ENCODE measurements around the gene KRT84. TPM values are rescaled to one million over a fixed set of nuclear protein-coding genes. Genes with fewer than 3 reads are reported as not detected.

The KRT84 gene
- total RNA-seq, 4 donors from 2014 or later: not detected

DNA sequence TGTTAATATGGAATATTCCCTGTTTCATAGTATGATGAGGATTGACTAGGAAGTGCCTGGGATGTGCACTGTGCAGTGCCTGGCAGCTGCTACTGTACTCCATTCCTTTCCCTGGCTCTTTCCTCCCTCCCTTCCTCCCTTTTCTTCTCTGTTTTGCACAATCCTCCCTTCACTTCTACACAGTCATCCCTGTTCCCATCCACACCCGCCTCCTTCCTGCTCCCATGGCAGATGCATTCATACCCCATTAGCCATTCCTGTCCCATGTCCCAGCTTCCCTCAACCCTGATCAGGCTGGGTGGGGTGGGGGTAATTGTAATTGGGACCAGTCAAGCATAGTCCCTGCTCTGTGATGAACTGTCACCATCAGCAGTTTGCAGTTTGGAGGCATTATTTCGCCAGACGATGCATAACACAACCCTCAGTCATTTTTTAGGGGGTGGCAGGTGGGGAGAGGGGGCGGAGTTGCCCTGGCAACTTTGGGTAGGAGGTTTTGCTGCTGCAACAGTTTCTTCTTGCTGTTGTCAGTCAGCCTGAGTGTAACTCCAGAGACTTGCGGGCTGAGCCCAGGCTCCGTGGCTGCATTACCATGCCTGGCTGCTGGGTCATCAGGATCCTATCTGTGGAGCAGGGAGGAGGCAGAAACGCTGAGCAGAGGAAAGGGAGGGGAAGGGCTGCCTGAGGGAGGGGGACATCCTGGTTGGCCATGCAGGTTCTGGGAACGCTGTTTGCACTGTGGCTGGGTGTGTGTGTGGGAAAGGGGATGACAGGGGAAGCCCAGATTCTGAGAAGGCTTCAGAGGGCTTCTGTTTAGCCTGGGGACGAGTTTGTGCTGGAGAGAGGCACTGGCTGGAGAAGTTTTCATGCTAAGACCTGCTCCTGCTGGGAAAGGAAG lies 4.1 kb upstream of the KRT84 start:
- intact Hi-C loops (cut with DNase I; ENCODE audit: low total_unique reads) (no loop called here), in situ Hi-C loops (cut with MboI; ENCODE audit: low sequenced_read_pairs in 4 of 4) (loop anchor here in 1 of 4 donors (25.0 kb wide), 1 partner anchor 598 kb away; no protein-coding TSS in a partner anchor)
- no peak overlapping the region for H3K4me3 ChIP-seq

DNA sequence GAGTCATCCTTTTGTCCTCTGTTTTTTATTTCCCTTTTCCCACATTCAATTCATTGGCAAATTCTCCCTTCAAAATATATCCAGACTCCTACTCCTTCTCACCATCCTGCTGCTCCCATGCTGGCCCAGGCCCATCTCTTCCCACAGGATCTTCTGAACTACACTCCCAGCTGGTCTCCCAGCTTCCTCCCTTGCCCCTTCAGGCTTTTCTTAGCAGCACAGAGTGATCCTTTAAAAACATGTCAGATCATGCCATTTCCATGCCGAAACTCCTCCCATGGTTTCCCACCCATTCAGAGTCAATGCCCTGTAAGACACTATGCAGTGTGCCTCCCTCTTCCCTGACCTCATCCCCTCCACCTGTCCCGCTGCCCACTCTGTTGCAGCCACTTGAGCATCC lies 2.4 kb upstream of the KRT84 start:
- intact Hi-C loops (cut with DNase I; ENCODE audit: low total_unique reads): no loop called here
- no peak for ATAC-seq
- in situ Hi-C loops (cut with MboI; ENCODE audit: low sequenced_read_pairs in 4 of 4): loop anchor here in 1 of 4 donors (25.0 kb wide), 1 partner anchor 599 kb away; no protein-coding TSS in a partner anchor

More for the DNA sequence above, 4.1 kb upstream of the KRT84 start:
- DNase-seq: no peak
- no peak for TF ChIP-seq POLR2A (IDR thresholded peaks at IDR 0.05)
- H3K9me3 ChIP-seq: no peaks in the 10 kb centered on the region
- peaks cover 0 to 13% (median 0%) of the 10 kb centered on the region in 3 donors for H3K27me3 ChIP-seq
- H3K4me1 ChIP-seq: no peaks in the 10 kb centered on the region
- ATAC-seq: no peak
- no peaks in the 10 kb centered on the region for H3K36me3 ChIP-seq
- no peak overlapping the region for H3K27ac ChIP-seq

DNA sequence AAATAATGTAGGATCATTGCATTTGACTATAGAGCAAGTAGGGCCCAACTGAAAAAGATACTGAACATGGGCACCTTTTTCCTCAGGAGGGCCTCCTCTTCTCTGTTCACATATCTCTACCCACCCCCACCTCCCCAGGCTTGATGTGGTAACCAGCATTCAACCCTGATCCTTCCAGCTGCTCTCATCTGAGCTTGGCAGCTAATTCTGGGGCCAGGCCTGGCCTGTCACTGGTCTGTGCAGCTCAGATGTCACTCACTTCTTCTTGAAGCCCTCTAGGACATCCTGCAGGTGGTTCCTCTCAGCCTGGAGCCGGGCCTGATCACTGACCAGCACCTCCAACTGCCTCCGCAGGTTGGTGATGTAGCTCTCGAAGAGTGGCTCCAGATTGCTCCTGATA lies 2.1 kb downstream of the KRT84 start:
- no peak overlapping the region for H3K4me3 ChIP-seq
- ATAC-seq (no peak), DNase-seq (no peak)
- no peak overlapping the region for H3K27ac ChIP-seq
- intact Hi-C loops (cut with DNase I; ENCODE audit: low total_unique reads) (no loop called here), in situ Hi-C loops (cut with MboI; ENCODE audit: low sequenced_read_pairs in 4 of 4) (loop anchor here in 1 of 4 donors (25.0 kb wide), 1 partner anchor 604 kb away; no protein-coding TSS in a partner anchor)
- no peaks in the 10 kb centered on the region for H3K36me3 ChIP-seq
- no peaks in the 10 kb centered on the region for H3K9me3 ChIP-seq
- H3K27me3 ChIP-seq: no peaks in the 10 kb centered on the region
- no peaks in the 10 kb centered on the region for H3K4me1 ChIP-seq
- TF ChIP-seq, protein P1, sequence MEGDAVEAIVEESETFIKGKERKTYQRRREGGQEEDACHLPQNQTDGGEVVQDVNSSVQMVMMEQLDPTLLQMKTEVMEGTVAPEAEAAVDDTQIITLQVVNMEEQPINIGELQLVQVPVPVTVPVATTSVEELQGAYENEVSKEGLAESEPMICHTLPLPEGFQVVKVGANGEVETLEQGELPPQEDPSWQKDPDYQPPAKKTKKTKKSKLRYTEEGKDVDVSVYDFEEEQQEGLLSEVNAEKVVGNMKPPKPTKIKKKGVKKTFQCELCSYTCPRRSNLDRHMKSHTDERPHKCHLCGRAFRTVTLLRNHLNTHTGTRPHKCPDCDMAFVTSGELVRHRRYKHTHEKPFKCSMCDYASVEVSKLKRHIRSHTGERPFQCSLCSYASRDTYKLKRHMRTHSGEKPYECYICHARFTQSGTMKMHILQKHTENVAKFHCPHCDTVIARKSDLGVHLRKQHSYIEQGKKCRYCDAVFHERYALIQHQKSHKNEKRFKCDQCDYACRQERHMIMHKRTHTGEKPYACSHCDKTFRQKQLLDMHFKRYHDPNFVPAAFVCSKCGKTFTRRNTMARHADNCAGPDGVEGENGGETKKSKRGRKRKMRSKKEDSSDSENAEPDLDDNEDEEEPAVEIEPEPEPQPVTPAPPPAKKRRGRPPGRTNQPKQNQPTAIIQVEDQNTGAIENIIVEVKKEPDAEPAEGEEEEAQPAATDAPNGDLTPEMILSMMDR (IDR thresholded peaks at IDR 0.05 in 4 of 5, conservative IDR thresholded peaks at IDR 0.05 in 1 of 5): no peak
- no peak for TF ChIP-seq POLR2A (IDR thresholded peaks at IDR 0.05)

More for the DNA sequence above, 2.4 kb upstream of the KRT84 start:
- Histone ChIP-seq H3K4me3 (no peak overlapping the region), H3K4me1 (no peaks in the 10 kb centered on the region), H3K36me3 (no peaks in the 10 kb centered on the region), H3K9me3 (no peaks in the 10 kb centered on the region), H3K27ac (no peak overlapping the region), H3K27me3 (peaks cover 0 to 13% (median 0%) of the 10 kb centered on the region in 3 donors)
- TF ChIP-seq POLR2A (IDR thresholded peaks at IDR 0.05): no peak
- TF ChIP-seq, protein P1 (IDR thresholded peaks at IDR 0.05 in 4 of 5, conservative IDR thresholded peaks at IDR 0.05 in 1 of 5): no peak
- no peak for DNase-seq

DNA sequence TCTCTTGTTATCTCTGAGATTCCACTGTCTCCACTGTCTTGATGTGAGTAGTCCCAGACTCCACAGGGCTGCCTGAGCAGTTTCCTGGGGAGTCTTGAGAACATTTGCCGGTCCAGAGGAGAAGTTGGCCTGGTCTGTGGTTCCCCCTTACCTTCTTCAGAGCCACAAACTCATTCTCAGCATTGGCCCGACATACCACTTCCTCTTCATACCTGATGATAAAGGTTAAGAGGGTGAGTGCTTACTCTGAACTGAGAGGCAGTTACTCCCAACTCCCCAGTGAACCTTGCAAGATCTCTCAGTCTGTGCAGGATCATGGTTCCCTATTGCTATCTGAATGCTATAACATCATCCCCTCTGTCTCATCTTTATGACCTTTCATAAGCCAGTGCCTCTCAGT lies 2.6 kb downstream of the KRT84 start:
- Histone ChIP-seq H3K4me3 (no peak overlapping the region), H3K4me1 (no peaks in the 10 kb centered on the region), H3K27ac (no peak overlapping the region), H3K27me3 (no peaks in the 10 kb centered on the region), H3K36me3 (no peaks in the 10 kb centered on the region), H3K9me3 (no peaks in the 10 kb centered on the region)
- in situ Hi-C loops (cut with MboI; ENCODE audit: low sequenced_read_pairs in 4 of 4): loop anchor here in 1 of 4 donors (25.0 kb wide), 1 partner anchor 604 kb away; no protein-coding TSS in a partner anchor
- DNase-seq (no peak), ATAC-seq (no peak)
- TF ChIP-seq, protein P1 (IDR thresholded peaks at IDR 0.05 in 4 of 5, conservative IDR thresholded peaks at IDR 0.05 in 1 of 5): no peak
- no peak for TF ChIP-seq POLR2A (IDR thresholded peaks at IDR 0.05)
- intact Hi-C loops (cut with DNase I; ENCODE audit: low total_unique reads): no loop called here

DNA sequence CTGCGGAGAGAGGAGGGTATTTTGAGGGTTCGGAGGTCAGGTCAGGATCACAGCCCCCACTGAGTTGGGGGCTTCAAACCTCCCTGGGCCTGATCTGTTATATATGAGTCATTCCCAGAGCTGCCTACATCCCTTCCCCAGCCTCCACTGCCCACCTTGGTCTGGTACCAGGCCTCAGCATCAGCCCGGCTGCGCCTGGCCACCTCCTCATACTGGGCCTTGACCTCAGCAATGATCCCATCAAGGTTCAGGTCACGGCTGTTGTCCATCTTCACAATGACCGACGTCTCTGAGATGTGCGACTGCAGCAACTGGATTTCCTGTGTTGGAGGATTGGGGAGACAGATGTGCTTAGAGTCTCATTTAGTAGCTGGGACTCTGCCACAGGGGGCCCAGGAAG lies 4.2 kb downstream of the KRT84 start:
- ATAC-seq (no peak), DNase-seq (no peak)
- Histone ChIP-seq H3K4me1 (no peaks in the 10 kb centered on the region), H3K4me3 (no peak overlapping the region), H3K36me3 (no peaks in the 10 kb centered on the region), H3K9me3 (no peaks in the 10 kb centered on the region), H3K27ac (no peak overlapping the region), H3K27me3 (no peaks in the 10 kb centered on the region)
- TF ChIP-seq, protein P1 (IDR thresholded peaks at IDR 0.05 in 4 of 5, conservative IDR thresholded peaks at IDR 0.05 in 1 of 5): no peak
- no peak for TF ChIP-seq POLR2A (IDR thresholded peaks at IDR 0.05)
- in situ Hi-C loops (cut with MboI; ENCODE audit: low sequenced_read_pairs in 4 of 4) (loop anchor here in 1 of 4 donors (25.0 kb wide), 1 partner anchor 606 kb away; no protein-coding TSS in a partner anchor), intact Hi-C loops (cut with DNase I; ENCODE audit: low total_unique reads) (no loop called here)

Measured in gastrocnemius medialis (tissue), 4 donors.